GM13977 (cell line): ENCODE data around the gene ANTXRL.
"Not testable (repeated sequence)": the region's sequence is repeated elsewhere in the genome, so short reads cannot be mapped to it uniquely, and the experiment has no call there.

ENCODE experiments used
- DNase-seq: peaks from one replicate; pipeline ENCODE4 v3.0.0; 2012; ENCODE audit warnings: low spot score
- in situ Hi-C: fragments of 300-500 bp; cut with MboI; formaldehyde crosslinking; loops from one replicate; pipeline ENCODE4 v1.12.0; 2022; ENCODE audit warnings: low sequenced_read_pairs, low pct_unique_long_range_greater_than_20kb, mixed read lengths, inconsistent platforms; ENCODE audit not compliant: unreplicated experiment
- TF ChIP-seq, protein P1 (sequence below): IDR thresholded peaks from 2 replicates; pipeline ENCODE4 v1.5.1; 2012; ENCODE audit warnings: mild to moderate bottlenecking, control low read depth; ENCODE audit not compliant: insufficient read depth; ENCODE audit errors: extremely low read depth, missing control alignments

Gene ANTXRL

DNA sequence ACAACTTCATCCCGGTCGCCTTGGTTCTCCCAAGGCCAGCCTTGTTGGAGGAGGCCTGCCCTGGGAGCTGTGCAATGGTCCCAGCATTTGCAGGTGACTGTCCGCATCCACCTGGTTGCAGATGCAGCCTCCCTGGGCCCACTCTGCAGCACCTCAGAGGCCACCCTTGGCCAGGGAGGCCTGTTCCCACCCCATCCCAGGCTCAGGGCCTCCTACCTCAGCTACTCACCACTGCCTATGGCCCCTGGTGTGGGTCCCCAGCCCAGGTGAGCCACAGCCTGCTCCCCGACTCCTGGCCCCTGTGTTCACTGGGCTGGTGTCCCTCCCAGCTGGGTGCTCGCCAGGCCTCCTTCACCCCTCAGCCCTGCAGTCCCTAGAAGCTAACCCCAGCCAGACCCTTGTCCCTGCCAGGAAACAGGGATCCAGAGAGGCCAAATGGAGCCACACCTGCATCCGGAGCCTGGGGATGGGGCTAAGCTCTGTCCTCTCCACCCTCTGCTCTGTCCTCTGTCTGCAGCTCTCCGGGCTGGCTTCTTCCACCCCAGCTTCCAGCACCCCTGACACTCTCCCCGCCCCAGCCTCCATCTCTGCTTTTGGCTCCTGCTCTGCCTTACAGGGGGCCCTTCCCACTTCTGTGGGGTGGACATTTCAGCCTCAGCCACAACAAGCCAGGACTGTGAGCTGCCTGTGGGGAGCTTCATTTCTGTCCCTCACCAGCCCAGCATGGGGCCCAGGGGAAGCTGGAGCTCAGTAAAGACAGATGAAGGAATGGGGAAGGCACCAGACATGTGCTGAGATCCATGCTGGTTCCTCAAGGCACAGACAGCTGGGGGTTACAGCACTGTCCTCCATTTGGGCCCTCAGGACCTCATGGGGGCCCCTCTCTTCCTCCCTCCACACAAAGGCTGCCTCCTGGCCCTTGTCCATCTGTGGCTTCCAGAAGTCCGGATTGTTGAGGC is 35.6 kb upstream of the ANTXRL start:
- in situ Hi-C loops = no loop called here
- no peak for DNase-seq
- TF ChIP-seq, protein P1, sequence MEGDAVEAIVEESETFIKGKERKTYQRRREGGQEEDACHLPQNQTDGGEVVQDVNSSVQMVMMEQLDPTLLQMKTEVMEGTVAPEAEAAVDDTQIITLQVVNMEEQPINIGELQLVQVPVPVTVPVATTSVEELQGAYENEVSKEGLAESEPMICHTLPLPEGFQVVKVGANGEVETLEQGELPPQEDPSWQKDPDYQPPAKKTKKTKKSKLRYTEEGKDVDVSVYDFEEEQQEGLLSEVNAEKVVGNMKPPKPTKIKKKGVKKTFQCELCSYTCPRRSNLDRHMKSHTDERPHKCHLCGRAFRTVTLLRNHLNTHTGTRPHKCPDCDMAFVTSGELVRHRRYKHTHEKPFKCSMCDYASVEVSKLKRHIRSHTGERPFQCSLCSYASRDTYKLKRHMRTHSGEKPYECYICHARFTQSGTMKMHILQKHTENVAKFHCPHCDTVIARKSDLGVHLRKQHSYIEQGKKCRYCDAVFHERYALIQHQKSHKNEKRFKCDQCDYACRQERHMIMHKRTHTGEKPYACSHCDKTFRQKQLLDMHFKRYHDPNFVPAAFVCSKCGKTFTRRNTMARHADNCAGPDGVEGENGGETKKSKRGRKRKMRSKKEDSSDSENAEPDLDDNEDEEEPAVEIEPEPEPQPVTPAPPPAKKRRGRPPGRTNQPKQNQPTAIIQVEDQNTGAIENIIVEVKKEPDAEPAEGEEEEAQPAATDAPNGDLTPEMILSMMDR = no peak

DNA sequence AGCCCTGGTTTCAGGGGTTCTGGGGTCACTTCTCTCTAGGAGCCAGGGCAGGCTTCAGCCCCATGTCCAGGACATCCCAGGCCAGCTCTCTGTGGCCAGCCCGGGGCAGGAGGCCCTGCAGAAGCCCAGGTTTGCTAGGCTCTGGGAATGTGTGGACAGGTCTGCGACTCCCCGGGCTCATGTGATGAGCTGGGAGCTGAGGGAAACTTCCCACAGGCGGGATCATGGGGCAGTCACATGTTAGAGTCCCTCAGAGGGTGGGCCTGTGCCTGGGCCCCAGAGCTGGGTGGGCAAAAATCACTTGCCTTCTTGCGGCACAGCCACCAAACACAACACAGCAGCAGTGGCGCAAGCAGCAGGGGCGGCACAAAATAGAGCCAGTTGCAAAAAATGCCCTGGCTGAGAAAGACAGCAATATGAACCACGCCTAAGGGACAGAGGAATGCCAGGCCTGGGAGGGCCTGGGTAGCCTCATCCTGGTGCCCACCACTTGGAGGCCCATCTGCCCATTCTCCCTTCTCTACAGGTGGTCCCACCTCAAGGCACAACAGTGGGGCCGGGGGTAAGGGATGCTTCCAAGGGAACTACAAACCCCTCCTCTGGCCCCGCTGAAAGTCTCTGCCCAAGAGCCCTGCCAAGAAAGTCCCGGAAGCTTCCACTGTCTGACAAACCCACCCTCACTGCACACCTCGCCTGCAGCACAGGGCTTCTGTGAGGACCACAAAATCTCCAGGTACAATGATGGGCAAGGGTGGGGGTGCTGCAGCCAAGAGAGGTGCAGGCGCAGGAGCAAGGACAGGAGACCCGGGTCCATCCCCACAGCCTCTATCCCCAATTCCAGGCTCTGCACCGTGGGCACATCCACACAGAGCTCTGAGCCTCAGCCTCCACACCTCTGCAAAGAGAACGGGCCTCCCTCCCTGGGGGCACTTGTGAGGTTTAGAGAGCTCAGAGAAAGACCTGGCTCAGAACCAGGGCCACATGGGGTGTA is 34.6 kb upstream of the ANTXRL start:
- in situ Hi-C loops = no loop called here
- DNase-seq = no peak

DNA sequence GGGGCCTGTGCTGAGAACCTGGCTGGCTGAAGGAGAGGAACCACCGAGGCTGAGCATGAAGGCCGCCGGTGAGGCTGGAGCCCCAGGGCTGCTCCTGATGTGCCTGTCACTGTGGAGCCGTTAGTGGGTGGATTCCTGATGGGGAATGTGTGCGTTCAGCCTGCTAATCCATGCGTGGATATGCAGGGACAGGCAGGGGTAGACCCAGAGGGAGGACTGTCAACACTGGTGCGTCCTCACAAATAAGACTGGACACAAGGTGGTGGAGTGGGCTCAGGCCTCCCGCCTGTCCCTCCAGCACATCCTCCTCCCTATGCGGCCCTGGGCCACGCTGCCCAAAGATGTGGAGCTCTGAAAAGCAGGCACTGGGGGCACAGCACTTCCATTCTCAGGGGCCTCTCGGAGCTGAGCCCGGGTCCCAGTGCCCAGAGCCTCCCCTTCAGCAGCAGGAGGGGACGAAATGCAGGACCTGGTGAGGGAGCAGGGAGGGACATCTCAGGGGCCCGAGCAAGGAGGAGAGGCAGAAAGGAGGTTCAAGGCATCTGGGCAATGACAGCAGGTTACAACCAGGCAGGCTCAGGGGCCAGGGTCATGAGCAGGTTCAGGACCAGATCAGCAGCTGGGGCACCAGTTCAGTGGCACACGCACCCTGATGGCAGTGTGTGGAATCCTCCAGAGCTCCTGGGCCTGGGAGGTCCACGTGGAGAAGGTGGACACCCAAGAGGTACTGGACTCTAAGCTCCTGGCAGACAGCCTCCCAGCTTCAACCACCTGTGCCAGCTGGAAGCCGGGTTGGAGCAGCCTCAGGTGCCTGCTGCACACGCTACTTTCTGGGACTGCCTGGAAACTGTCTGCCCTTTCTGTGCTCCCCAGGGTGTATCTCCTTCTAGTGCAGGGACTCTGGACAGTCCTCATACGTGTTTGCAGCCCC is 33.5 kb upstream of the ANTXRL start:
- TF ChIP-seq, protein P1 = no peak
- DNase-seq = no peak
- in situ Hi-C loops = no loop called here

More for the DNA sequence above, 34.6 kb upstream of the ANTXRL start:
- TF ChIP-seq, protein P1 = no peak

DNA sequence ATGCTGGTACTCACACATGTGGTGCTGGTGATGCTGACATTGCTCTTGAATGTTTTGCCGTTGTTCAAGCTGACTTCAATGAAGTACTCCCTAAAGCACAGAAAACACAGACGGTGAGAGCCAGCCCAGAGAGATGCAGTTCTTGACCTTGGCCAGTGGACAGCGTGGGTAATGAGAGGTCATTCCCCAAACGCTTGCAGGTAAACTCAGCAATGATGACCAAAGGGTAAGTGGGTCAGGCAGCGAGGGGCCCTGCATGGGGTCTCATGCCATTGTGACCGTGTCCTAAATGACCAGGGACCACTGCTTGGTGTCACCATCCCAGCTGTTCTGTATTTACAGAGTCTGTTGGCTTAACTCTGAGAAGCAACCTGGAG is 32.8 kb upstream of the ANTXRL start:
- DNase-seq = no peak
- TF ChIP-seq, protein P1 = no peak
- in situ Hi-C loops = no loop called here

DNA sequence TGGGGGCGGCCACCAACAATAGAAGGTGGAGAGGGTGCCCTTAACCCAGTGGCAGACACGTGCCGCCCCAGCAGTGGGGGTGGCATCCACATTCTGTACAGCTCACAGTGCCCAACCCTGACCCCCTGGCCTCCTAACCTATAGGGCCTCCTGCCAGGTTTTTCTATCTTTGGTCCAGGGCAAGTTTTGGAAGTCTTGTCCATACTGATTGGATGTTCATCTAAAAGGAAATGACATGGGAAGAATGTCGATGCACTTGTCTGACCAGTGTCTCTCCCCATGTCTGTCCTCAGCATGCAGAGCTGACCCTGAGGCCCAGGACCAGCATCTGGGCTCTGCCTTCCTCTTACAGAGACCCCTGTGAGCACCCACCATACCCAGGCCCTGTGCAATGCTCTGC is 32.3 kb upstream of the ANTXRL start:
- in situ Hi-C loops = no loop called here
- DNase-seq = no peak
- TF ChIP-seq, protein P1 = no peak

DNA sequence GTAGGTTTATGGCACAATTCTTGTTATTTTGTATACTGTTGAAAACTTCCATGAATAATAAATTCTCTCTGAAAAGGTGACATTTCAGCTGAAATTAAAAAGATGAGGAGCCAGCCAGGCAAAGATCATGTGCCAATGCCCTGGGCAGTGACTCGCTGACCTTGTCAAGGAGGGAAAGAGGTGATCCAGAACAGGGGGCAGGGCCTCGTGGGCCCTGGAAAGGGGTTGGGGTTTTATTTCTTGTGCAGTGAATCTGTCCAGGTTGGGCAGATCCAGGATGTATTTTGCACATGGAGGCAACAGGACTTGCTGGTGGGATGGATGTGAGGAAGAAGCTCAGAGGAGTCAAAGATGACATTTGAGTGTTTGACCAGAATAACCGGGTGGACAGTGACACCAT is 31.6 kb upstream of the ANTXRL start:
- DNase-seq, in situ Hi-C loops: not testable (repeated sequence)
